ENCODE data around the gene GSDME.
"Not testable (repeated sequence)": the region's sequence is repeated elsewhere in the genome, so short reads cannot be mapped to it uniquely, and the experiment has no call there.

Gene GSDME

DNA sequence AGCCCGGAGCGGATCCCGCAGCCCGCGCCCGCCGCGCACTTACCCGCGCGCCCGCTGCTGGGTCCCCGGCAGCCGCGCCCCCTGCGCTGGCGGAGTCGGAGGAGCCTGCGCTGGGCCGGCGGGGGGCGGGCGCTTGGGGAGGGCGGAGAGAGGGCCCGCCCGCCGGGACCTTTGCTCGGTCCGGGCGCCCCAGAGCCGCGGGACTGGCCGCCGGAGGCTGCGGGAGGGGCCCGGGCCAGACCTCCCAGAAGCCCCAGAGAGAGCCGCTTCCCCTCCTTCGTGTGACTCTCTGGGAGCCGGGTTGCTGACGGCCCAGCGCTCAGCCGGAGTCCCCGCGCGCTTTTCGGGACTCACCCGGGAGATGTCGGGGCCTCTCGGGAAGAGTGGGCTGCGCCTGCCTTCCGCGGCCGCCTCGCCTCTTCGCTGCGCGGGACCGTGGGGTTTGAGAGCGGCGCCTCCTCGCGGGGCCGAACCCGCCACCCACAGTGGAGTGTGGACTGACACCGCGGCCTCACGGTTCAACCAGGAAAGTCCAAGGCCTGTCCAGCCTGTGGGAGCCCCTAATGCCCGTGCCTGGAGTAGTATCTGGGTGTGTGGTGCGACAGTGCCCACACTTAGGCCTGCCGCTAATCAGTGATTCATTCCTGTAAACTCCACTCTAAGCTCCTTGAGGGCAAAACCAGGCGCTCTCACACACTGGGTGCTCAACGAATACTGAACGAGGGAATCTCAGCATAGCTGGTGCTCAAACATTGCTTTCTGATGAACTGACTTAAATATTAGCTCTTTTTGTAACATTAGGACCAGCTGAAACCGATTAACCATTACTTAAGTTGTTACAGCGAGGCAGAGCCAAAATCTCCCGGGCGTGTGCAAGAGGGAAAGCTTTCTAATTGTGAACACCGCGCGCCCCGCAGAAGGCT, at the start of gene GSDME:
GSDME (minus strand) TSS at position 112 of the 923 bp plus-strand sequence. CDS start 7,690 bp downstream, outside the sequence.
- in situ Hi-C loops (cut with MboI; ENCODE audit: low sequenced_read_pairs) = no loop called here

DNA sequence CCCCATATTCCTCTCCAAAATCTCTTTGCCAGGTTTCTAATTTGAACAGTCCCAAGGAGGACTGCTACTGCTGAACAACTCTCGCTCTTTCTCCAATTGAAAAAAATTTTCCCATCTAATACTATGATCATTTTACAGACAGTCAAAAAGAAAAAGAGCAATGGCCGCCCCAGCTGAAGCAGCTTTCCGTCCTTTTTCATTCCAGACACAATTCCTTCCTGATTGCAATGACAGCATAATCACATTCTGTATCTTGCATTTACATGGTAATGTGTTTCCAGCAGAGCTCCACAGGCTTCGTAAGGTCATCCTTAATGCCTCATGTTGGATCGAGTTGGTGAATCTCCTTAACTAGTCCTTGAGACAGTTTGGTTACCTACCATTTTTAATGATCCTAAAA, 45.0 kb upstream of the GSDME start:
- in situ Hi-C loops (cut with MboI; ENCODE audit: low sequenced_read_pairs) = loop anchor here (10.0 to 25.0 kb wide), 2 partner anchors 185 to 273 kb away; partner anchors contain the start of gene OSBPL3

DNA sequence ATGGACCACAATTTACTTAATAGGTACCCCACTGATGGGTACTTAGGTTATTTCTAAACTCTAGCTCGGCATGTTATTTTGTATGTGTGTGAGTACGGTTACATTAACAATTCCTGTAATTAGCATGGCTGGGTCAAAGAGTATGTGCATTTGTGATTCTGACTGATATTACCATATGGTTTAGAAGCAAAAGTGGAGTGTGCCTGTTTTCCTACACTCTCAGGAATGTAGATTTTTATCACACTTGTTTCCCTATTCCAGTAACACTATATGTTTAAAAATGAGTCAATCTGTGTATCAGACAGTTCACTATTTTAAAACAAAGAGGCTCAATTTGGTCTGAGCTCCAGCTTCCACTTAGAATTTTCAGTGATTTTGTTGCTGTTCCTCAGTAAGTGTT, 44.6 kb upstream of the GSDME start:
- in situ Hi-C loops (cut with MboI; ENCODE audit: low sequenced_read_pairs) = loop anchor here (10.0 to 25.0 kb wide), 2 partner anchors 185 to 273 kb away; partner anchors contain the start of gene OSBPL3

DNA sequence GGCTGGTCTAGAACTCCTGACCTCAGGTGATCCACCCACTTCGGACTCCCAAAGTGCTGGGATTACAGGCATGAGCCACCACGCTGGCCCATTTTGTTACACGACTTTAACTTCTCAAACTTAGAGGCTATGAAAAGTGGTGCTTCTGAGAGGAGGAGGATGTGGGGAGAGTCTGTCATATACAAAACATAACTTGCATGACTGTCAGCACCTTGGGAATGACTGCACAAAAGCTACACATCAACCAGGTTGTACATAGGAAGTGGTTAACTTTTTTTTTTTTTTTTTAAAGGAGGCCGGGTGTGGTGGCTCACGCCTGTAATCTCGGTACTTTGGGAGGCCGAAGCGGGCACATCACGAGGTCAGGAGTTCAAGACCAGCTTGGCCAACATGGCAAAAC, 43.4 kb upstream of the GSDME start:
- in situ Hi-C loops (cut with MboI; ENCODE audit: low sequenced_read_pairs) = loop anchor here (10.0 to 25.0 kb wide), 2 partner anchors 187 to 274 kb away; partner anchors contain the start of gene OSBPL3

DNA sequence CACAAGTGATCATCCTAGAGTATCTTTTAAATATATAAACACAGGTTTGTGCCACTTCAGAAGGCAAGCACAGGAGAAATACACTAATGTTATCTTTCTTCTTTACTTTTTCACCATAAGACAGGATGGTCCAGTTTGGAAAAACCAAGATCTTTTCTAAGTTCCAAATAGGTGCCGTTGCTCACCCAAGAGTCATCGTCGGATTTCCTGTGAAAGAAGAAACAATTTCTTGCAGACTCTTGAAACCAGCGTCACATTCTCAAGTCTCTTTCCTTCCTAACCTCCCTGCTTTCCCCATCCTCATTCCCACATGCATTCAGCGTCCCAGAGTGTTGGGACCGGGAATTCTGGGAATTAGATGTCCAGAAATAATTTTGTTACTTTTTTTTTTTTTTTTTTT, 42.8 kb upstream of the GSDME start:
- in situ Hi-C loops (cut with MboI; ENCODE audit: low sequenced_read_pairs) = loop anchor here (10.0 to 25.0 kb wide), 2 partner anchors 187 to 275 kb away; partner anchors contain the start of gene OSBPL3

DNA sequence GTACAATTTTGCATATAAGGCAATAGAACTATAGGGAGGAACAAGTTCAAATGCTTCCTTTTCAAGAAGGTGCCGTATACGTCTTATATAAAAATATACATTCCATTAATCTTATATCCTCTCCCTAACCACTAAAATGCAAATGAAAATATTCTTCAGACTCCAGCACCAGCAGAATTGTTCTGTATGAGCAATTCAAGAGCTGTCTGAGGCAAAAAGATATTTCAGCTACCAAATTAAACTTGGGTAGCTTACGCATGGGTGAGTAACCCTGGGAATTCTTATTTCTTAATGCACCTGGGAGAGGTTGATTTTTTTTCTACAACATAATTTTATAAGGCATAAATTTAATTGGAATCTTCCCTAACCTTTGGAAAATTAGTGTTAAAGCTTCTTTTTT, 42.2 kb upstream of the GSDME start:
- in situ Hi-C loops (cut with MboI; ENCODE audit: low sequenced_read_pairs) = no loop called here

DNA sequence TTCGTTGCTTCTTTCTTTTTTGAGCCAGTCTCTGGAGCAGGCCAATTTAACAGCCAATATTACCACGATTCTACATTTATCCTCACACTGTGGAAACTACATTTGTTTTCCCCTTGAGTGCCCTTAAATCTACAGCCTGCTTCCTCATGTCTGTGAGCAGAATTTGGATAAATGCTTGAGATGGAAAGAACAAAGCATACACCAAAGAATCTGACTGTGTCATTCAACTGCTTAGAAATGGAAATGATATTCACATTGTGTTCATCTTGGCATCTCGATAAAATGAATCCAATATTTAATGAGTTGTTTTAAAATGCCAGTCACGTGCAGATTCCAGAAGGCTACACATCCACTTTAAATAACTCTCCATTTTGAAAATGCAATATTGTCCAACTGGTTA, 41.0 kb upstream of the GSDME start:
- in situ Hi-C loops (cut with MboI; ENCODE audit: low sequenced_read_pairs) = no loop called here

DNA sequence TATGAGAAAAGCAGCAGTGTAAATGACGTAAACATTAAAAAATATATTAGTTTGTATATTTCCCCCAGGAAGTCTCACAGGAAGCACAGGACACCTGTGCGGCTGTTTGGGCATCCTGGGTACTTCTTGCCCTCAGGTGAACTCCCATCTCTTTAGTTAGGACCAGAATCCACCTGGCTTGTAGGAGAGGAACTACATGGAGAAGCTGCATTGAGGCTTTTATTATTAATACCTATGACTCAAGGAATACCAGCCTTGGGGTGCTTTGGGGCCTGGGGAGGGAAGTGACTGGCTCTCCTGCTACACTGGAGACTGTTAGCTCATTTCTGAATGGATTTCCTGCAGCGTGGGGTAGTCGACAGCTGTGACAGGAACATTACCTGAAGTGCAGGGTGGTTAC, 40.0 kb upstream of the GSDME start:
- in situ Hi-C loops (cut with MboI; ENCODE audit: low sequenced_read_pairs) = no loop called here

DNA sequence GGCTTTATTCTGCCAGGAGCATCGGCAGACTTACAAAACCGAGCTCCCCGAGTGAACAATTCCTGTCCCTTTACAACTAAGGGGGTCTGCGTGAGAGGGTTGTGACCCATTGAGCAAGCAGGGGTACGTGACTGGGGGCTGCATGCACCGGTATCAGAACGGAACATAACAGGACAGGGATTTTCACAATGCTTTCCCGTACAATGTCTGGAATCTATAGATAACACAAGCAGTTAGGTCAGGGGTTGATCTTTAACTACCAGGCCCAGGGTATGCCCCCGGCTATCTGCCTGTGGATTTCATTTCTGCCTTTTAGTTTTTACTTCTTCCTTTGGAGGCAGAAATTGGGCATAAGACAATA, 38.1 kb upstream of the GSDME start:
- in situ Hi-C loops (cut with MboI; ENCODE audit: low sequenced_read_pairs) = no loop called here

DNA sequence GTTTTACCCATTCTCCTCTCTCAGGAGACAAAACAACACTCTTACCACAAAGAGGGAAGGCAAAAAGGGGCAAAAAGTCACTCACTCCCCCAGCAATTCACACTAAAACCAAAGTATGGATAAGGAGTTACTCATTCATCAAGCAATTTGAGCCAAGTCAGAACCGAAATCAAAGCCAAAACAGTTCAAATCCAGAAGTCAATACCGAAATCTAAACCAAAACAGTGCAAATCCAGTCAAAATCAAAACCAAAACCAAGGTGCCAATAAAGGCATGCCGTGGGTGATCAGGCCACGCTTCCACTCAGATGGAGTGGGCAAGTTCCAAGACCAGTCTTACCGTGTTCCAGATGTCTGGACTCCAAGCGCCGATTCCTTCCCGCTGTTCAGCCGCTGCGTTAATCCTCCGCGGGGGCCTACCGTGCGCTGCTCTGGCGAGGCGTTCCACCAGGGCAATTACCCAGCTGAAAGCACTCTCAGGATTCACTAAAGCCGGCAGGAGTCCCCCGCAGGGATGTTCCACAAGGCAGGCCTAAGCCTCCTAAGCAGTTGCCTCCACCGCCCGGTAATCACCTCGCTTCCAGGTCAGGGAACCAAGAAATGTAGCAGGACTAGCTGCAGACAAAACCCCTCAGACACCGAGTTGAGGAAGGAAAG, 37.6 kb upstream of the GSDME start:
- in situ Hi-C loops (cut with MboI; ENCODE audit: low sequenced_read_pairs) = not testable (repeated sequence)

DNA sequence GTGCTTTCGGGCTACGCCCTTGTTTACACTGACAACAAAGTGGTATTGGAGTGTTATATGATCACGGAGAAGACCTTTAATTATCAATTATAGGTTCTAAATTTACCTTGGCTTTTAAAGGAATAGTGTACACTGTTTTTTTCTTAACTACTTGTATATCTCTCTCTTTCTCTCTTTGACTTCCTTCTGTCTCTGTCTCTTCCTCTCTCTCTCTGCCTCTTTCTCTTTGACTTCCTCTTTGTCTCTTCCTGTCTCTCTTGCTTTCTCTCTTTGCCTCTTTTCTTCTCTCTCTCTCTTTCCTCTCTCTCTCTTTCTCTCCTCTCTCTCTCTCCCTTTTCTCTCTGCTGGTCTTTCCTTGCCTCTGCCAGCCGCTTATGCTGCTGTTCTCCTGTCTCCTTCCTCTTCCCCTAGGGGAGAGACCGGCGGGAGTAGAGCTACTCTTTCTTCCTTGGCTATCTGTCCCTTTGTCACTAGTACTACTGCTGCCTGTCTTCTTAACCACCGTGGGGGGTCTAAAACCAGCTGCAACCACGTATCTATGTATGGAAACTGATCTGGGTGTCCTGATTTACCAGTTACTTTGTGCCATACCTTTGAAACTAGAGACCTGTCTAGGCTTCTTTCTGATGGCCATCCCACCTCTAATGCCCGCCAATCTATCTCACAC, 36.9 kb upstream of the GSDME start:
- in situ Hi-C loops (cut with MboI; ENCODE audit: low sequenced_read_pairs) = no loop called here

DNA sequence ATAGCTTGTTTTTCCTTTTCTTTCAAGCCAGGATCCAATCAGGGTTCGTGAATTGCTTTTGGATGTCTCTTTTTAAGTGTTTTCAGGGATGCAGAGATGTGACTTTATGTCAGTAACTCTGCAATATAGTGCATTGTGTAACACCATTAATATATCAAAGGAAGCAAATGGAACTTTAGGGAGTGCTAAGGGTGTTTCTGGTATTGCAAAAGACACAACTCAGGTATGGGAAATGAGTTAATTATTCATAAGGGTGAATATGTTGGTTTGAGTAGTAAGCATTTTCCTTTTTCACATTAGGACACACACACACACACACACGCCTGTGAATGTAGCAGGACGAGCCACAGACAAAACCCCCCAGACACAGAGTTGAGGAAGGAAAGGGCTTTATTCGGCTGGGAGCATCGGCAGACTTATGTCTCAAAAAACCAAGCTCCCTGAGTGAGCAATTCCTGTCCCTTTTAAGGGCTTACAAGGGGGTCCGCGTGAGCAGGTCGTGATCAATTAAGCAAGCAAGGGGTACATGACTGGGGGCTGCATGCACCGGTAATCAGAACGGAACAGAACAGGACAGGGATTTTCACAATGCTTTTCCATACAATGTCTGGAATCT, 31.8 kb upstream of the GSDME start:
- in situ Hi-C loops (cut with MboI; ENCODE audit: low sequenced_read_pairs) = no loop called here

DNA sequence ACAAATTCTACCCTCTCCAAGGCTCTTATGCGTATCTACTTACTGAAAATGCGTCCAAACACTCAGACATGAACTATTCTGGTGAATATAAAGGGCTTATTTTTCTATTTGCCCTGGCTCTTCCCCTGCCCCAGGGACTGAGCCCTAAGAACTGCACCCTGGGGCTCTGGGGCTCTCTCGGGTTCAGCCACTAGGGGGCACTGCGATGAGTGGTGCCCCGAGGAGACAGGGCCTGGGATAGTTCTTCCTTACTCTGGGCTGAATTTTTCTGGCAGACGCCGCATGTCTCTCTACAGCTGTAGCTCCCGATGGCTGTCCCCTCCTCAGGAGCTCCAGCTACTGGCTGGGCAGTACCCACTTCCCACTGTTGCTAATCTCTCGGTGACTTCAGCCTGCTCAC, 30.8 kb upstream of the GSDME start:
- in situ Hi-C loops (cut with MboI; ENCODE audit: low sequenced_read_pairs) = no loop called here

DNA sequence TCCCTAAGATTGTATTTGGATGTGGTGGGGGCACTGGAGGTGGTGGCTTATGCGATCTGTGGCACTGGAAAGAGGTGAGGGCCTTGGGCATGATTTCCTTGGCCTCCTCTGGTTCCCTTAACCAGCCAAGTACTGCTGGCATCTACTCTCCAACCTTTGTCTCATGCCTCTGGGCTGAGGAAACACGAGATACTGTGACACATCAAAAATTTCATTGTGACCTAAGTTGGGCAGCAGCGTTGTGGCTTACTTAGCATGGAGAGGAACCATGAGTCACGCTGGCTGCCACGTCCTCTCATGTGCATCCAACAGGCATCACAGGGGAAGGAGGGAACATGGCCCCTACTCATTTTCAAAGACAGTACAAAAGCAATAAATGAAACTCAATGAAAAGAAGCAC, 29.7 kb upstream of the GSDME start:
- in situ Hi-C loops (cut with MboI; ENCODE audit: low sequenced_read_pairs) = no loop called here

DNA sequence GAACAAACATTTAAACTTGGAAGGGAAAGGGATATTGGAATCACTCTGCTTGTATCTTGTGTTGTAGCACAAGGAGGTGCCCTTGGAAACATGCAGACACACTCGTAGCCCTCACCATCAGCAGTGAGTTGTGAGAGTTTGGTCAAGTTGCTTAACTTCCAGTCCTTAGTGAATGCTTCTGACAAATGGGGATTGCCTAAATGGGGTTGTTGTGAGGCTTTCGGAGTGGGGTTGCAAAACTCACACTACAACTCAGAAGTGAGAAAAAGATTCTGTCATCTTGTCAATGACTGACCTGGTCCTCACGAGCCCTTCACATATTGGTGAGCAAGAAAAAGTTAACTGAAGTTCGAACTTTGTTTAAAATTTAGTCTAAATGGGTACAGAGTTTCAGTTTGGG, 29.0 kb upstream of the GSDME start:
- in situ Hi-C loops (cut with MboI; ENCODE audit: low sequenced_read_pairs) = no loop called here

DNA sequence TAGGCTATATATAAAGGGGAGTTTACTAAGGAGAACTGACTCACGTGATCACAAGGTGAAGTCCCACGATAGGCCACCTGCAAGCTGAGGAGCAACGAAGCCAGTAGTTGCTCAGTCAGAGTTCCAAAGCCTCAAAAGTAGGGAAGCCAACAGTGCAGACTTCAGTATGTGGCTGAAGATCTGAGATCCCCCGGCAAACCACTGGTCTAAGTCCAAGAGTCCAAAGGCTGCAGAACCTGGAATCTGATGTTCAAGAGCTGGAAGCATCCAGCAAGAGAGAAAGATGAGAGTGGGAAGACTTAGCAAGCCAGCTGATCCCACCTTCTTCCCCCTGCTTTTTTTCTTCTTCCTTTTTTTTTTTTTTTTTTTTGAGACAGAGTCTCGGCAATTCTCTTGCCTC, 27.0 kb upstream of the GSDME start:
- in situ Hi-C loops (cut with MboI; ENCODE audit: low sequenced_read_pairs) = no loop called here

DNA sequence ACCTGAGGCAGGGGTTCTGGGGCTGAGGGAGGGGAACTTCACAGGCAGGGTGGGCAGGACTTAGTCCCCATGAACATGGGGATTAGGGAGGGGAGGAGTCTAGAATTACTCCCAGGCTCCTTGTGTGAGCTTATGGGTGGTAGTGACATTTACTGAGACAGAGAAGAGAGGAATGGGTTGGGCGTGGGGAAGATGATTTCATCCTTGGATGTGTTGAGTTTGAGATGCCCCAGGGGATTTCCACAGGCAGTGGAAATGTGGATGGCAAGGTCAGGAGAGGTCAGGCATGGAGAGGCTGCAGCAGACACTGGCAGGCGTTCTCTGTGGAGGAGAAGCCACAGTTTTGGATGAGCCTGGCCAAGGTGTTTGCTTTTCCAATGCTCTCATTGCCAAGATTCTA, 26.4 kb upstream of the GSDME start:
- in situ Hi-C loops (cut with MboI; ENCODE audit: low sequenced_read_pairs) = no loop called here

DNA sequence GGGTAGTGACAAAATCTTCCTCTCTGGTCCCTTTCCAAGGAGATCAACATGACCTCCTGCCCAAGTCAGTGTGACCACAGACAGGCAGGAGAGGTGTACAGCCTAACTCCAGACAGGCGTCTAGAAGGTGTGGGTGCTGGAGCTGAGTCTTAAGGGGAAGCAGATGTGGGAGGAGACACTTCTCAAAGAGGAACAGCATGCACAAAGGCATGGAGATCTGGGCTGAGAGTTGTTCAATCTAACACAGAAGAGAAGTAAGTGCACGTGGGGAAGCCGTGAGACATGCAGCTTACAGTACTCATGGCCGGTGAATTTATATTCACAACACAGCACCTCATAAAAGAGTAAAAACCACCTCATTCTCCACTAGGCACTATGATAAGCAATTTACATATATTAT, 23.8 kb upstream of the GSDME start:
- in situ Hi-C loops (cut with MboI; ENCODE audit: low sequenced_read_pairs) = no loop called here

DNA sequence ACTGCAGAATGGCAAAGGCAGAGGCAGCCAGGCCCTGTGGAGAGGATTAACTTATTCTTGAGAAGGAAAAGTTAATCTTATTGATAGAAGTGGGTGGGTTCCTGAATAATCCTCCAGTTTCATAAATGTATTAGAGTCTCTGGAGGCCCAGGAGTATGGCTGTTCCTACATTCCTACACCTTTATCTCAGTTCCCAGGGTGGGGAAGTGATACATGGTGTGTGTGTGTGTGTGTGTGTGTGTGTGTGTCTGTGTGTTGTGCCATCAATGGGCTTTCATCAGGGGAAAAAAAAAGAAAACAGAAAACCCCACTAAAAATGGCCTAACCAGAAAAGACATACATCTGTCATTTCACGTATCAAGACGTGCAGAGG, 22.0 kb upstream of the GSDME start:
- in situ Hi-C loops (cut with MboI; ENCODE audit: low sequenced_read_pairs) = no loop called here

DNA sequence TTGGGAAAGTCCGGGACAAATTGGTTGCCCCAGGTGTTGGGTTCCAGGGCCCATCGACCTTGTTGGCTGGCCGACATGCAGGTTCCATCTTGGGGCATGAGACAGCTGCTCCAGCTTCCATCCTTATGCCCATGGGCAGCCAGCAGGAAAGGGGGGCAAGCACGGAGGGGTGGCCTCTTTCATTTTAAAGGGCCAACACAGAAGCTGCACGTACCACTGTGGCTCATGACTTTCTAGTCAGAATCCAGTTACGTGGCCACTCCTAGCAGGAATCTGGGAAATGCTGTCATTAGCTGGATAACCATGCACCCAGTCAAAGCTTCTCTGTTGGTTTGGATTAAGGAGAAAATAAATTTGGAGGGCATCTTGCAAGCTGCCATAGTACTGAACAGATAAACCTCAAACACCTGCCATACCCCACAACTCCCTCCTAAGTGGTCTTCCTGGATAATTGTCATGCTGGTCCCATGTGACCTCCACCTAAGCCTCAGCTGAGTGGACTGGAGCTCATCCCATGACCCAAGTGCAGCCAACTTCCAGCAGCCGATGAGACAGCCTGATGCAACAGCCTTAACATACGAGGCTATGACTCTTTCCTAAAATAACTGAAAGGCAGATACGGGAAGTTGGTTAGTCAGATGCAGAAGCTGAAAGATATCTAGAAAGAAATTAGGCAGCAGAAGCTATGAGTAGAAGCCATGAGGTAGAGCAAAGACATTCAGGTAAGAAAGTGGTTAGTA, 21.4 kb upstream of the GSDME start:
- in situ Hi-C loops (cut with MboI; ENCODE audit: low sequenced_read_pairs) = no loop called here

All from HL-60/S4 treated with phorbol 12-myristate 13-acetate at 8.2 ng/mL for 4 days and 3 days (cell line).